NCI-H82 treated with DMSO at 0.1 percent for 48 hours (cell line): ENCODE results near the gene AHDC1.
A peak's percentile ranks its signal among the peaks of the same experiment; 100 is the strongest.
"Not testable (repeated sequence)": the region's sequence is repeated elsewhere in the genome, so short reads cannot be mapped to it uniquely, and the experiment has no call there.

ENCODE experiments used
- DNase-seq: peaks from one replicate; lab custom pipeline; 2025; ENCODE audit not compliant: unreplicated experiment; lab: John Stamatoyannopoulos, UW

Gene AHDC1

DNA sequence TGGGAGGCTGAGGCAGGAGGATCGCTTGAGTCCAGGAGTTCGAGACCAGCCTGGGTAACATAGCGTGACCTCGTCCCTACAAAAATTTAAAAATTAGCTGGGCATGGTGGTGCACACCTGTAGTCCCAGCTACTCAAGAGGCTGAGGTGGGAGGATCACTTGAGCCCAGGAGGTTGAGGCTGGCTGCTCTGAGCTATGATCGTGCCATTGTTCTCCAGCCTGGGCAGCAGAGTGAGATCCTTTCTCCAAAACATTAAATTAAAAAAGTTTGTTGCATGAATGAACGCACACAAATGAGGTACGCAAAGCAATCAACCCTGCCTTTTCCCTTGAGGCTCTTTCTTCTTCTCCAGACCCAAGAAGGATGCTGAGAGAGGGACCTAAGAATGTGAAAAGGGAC is 50.1 kb downstream of the AHDC1 start:
- DNase-seq = not testable (repeated sequence)

DNA sequence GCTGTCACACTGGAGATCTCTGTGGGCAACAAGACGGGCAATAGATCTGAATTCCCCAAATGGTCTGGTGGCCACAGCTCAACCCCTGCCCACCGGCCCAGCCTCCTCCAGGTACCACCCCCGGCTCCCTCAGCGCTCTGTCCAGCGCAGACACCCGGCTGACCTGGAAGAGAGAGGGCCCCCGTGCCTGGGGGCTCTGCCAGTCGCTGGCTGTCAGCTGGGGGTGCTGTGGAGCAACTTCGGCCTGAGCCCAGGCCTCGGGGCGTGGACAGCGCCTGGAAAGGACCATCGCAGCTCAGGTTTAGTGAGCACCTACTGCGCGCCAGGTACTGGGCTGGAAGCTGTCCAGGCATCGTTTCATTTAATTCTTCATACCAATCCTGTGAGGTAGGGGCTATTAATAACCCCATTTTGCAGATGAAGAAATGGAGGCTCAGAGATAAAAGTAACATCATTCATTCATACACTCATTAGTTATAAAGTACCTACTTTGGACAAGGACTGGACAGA is 51.0 kb downstream of the AHDC1 start:
- DNase-seq = no peak

DNA sequence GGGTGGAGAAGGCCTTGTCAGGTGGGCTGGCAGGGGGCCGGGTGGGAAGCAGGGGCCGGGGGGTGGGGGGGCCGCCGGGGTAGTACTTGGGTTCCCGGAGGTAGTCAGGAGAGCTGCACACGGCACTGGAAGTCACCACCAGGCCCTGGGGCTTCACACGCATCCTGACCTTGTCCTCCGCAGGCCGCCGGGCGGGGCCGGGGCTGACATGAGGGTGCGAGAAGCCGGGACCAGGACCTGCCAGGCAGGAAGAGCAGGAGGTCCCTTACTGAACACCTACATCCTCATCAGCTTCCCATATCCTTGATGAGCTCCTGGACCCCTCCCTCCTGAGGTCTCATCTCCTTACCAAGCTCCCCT is 52.0 kb downstream of the AHDC1 start:
- no peak for DNase-seq

- no peak for DNase-seq
Measured at GRCh38 chr1:27551170-27551952, 52.6 kb downstream of the AHDC1 start.

DNA sequence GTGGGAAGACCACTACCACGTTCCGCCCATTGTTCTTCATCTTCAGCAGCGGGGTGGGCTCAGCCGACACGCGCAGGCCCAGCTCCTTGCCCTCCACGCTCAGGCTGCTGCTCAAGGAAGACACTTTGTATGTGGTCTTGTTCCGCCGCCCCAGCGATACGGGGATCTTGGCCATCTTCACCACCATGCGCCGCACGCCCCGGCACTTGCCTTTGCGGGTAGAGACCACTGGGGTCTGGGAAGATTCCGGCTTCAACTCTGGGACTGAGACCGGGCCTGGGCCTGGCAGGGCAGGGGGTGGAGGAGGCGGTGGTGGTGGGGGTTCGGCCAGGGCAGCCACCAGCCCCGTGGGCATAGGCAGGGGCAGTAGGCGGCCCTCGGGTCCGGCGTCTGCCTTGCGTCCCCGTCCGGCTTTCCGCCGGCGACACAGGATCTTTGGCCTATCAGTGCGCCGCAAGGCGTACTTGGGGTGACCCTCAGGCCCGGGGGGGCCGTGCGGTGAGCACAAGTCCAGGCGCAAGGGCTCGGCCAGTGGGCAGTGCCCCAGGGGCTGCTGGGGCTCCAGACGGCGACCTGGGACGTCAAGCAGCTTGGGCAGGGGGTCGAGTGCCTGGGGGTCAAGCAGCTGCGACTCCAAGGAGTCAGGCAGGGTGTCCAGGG is 53.3 kb downstream of the AHDC1 start:
- no peak for DNase-seq

- DNase-seq = no peak
Measured at GRCh38 chr1:27549807-27550408, 54.0 kb downstream of the AHDC1 start.

- DNase-seq = no peak
Measured at GRCh38 chr1:27548858-27549719, 54.9 kb downstream of the AHDC1 start.

GRCh38 chr1:27548136-27548853 is 55.6 kb downstream of the AHDC1 start:
- DNase-seq = no peak

DNA sequence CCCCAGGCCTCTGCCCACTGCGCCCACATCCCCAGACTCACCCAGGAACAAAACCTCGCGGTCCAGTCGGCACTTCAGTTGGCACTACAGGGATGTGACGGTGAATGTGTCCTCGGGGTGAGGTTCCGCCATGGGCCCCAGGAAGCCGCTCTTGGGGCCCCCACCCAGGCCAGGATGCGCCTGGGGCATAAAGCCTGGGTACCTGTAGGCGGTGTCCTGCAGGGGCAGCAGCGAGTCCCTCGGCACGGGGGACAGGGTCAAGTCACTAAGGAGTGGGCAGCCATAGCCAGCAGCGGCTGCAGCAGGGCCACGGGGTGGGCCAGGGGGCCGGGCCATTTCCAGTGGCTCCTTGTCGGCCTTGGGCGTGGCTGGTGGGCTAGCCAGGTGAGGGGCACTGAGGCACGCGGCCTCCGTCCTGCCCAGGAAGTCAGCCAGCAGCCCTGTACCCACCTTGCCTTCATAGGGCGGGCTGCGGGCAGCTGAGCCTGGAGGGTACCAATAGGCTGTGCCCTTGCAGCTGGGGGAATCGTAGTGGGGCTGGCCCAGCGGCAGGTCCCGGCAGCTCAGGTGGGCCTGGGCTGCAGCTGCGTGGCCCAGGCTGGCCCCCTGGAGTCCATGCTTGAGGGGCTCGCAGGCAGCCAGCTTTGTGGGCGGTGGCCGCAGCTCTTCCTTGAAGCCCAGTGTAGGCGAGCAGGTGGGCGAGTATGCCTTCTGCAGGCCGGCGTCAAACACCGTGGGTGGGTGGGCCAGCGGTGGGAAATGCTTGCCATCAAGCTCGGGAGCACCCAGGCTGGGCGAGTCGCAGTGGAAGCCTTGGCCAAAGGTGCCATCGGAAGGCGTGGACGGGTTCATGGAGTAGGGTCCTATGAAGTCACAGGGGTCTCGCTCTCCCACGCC is 56.5 kb downstream of the AHDC1 start:
- DNase-seq = no peak

GRCh38 chr1:27545876-27546275 is 58.1 kb downstream of the AHDC1 start:
- no peak for DNase-seq

- no peak for DNase-seq
Measured at GRCh38 chr1:27545271-27545670, 58.7 kb downstream of the AHDC1 start.

- DNase-seq = no peak
Measured at GRCh38 chr1:27544834-27545233, 59.1 kb downstream of the AHDC1 start.

DNA sequence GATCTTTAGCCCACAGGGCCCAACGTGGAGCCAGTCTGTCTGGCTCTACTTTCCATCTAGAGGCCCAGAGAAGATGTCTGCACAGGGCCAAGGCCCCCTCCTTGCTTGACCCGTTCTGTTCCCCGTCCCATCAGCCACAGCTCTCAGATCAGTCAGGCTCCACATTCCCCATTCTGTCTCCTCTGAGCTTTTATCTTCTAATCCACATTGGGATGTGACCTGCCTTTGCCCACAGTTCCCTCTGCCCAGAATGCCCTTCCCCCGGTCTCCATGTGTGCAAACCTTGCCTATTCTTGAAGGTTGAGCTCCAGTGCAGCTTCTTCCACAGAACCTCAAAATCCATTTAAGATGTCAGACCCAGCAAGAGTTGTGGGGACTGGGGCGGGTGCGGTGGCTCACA is 60.7 kb downstream of the AHDC1 start:
- no peak for DNase-seq

- no peak for DNase-seq
Measured at GRCh38 chr1:27542463-27543273, 61.3 kb downstream of the AHDC1 start.

- no peak for DNase-seq
Measured at GRCh38 chr1:27539901-27540861, 63.8 kb downstream of the AHDC1 start.

DNA sequence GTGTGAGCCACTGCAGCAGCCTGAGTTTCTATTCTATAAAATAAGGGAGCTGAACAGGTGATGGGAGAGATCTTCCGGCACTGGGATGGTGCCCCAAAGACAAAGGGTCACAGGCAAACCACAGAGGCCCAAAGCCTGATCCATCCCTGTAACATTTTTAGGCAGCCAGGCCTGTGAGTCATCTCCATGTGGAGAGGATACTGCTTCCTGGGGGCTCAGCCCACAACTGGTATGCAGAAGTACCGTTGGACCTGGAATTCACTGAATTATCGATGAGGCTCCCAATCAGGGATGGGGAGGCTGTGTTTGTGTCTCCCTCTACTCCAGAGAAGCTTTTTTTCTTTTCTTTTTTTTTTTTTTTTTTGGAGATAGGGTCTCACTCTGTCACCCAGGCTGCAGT is 65.2 kb downstream of the AHDC1 start:
- DNase-seq = no peak

- not testable (repeated sequence) for DNase-seq
Measured at GRCh38 chr1:27538305-27538676, 65.7 kb downstream of the AHDC1 start.

DNA sequence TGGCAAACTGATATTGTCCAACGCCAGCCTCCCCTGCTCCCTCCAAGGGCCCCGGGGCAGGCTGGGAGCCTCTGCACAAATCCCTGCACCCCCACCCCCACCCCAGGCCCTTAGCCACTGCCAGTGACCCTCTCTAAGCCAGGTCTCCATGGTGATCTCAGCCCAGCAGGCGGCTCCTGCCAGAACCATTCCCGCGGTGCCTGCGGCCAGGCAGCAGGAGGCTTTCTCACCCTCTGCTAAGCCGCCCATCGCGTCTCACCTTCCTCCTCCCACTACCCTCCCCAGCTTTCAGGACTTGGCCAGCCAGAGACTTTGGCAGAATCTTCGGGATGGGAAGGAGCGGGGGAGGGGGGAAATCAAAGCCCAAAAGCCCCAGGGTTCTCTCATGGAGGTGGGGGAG is 67.2 kb downstream of the AHDC1 start:
- DNase-seq = peak; percentile 81
